IMR-90 (cell line): ENCODE data around the gene OR8D1.

ENCODE experiments used
- CEBPB ChIP-seq: IDR thresholded peaks from 2 replicates; pipeline ENCODE4 v1.6.1; 2012; ENCODE audit warnings: low read depth, low read length, improper control_type of control experiment
- CHD1 ChIP-seq: IDR thresholded peaks from 2 replicates; pipeline ENCODE4 v1.6.1; 2012; ENCODE audit warnings: low read depth, low read length, improper control_type of control experiment
- FOS ChIP-seq: fragments of 150-350 bp; IDR thresholded peaks from 2 replicates; pipeline ENCODE4 v1.6.1; 2016; ENCODE audit warnings: low read depth, low read length
- MXI1 ChIP-seq: IDR thresholded peaks from 2 replicates; pipeline ENCODE4 v1.6.1; 2012; ENCODE audit warnings: low read depth, mild to moderate bottlenecking, low read length, moderate library complexity, borderline replicate concordance
- NFE2L2 ChIP-seq: fragments of 150-350 bp; IDR thresholded peaks from 2 replicates; pipeline ENCODE4 v1.6.1; 2016; ENCODE audit warnings: low read depth, mild to moderate bottlenecking, low read length
- POLR2A ChIP-seq: IDR thresholded peaks from 2 replicates; pipeline ENCODE4 v1.6.1; 2012; ENCODE audit warnings: mild to moderate bottlenecking, low read depth, low read length
- RFX5 ChIP-seq: IDR thresholded peaks from 2 replicates; pipeline ENCODE4 v1.8.0; 2012; ENCODE audit warnings: low read depth, mild to moderate bottlenecking, low read length, moderate library complexity
- USF2 ChIP-seq: fragments of 150-350 bp; IDR thresholded peaks from 2 replicates; pipeline ENCODE4 v1.6.1; 2017; ENCODE audit warnings: mild to moderate bottlenecking, antibody characterized with exemption, low read length, low read depth
- TF ChIP-seq, protein P1 (sequence below): conservative IDR thresholded peaks from 2 replicates; pipeline ENCODE4 v1.5.1; 2012; ENCODE audit warnings: mild to moderate bottlenecking, low read depth, low read length, improper control_type of control experiment

- TF ChIP-seq POLR2A (no peak), MXI1 (no peak), NFE2L2 (no peak), CEBPB (no peak), FOS (no peak), CHD1 (no peak), RFX5 (no peak), USF2 (no peak)
- TF ChIP-seq, protein P1, sequence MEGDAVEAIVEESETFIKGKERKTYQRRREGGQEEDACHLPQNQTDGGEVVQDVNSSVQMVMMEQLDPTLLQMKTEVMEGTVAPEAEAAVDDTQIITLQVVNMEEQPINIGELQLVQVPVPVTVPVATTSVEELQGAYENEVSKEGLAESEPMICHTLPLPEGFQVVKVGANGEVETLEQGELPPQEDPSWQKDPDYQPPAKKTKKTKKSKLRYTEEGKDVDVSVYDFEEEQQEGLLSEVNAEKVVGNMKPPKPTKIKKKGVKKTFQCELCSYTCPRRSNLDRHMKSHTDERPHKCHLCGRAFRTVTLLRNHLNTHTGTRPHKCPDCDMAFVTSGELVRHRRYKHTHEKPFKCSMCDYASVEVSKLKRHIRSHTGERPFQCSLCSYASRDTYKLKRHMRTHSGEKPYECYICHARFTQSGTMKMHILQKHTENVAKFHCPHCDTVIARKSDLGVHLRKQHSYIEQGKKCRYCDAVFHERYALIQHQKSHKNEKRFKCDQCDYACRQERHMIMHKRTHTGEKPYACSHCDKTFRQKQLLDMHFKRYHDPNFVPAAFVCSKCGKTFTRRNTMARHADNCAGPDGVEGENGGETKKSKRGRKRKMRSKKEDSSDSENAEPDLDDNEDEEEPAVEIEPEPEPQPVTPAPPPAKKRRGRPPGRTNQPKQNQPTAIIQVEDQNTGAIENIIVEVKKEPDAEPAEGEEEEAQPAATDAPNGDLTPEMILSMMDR = no peak
Measured at GRCh38 chr11:124294687-124295086, 19.1 kb downstream of the OR8D1 start.
